RWPE1 (cell line): ENCODE measurements around the gene CCDC150.
"Not testable (repeated sequence)": the region's sequence is repeated elsewhere in the genome, so short reads cannot be mapped to it uniquely, and the experiment has no call there.

ENCODE experiments used
- CTCF ChIA-PET: fragments of 350-600 bp; sonication (Branson Sonifier 250); formaldehyde crosslinking; extraction: SDS; loops from one replicate; lab custom pipeline; 2021; lab: Yijun Ruan, JAX
- POLR2A ChIA-PET: fragments of 400-600 bp; formaldehyde crosslinking; extraction: SDS; loops from one replicate; lab custom pipeline; 2020; ENCODE audit warnings: antibody characterized with exemption; ENCODE audit not compliant: low non-redundant PET; lab: Yijun Ruan, JAX
- DNase-seq: peaks from one replicate; pipeline ENCODE4 v3.0.0; 2012; ENCODE audit warnings: low spot score
- H3K27ac ChIP-seq: fragments of 450-650 bp; 2 replicates; pipeline ENCODE4 v1.5.1; 2017
- TF ChIP-seq, protein P1 (sequence below): fragments of 450-650 bp; conservative IDR thresholded peaks from 2 replicates; pipeline ENCODE4 v1.5.1; 2017; ENCODE audit warnings: low read depth, mild to moderate bottlenecking

The CCDC150 gene

GRCh38 chr2:196725882-196726281 lies 86.4 kb downstream of the CCDC150 start:
- ChIA-PET POLR2A (no interaction called here), CTCF (no interaction called here)
- DNase-seq, result no peak

GRCh38 chr2:196729418-196729817 lies 89.9 kb downstream of the CCDC150 start:
- ChIA-PET POLR2A (no interaction called here), CTCF (interaction anchor here (0.5 to 0.7 kb wide), 2 partner anchors 21 to 1057 kb away, joined by 3 read pairs; no protein-coding TSS in a partner anchor)
- no peak for DNase-seq
- TF ChIP-seq, protein P1, sequence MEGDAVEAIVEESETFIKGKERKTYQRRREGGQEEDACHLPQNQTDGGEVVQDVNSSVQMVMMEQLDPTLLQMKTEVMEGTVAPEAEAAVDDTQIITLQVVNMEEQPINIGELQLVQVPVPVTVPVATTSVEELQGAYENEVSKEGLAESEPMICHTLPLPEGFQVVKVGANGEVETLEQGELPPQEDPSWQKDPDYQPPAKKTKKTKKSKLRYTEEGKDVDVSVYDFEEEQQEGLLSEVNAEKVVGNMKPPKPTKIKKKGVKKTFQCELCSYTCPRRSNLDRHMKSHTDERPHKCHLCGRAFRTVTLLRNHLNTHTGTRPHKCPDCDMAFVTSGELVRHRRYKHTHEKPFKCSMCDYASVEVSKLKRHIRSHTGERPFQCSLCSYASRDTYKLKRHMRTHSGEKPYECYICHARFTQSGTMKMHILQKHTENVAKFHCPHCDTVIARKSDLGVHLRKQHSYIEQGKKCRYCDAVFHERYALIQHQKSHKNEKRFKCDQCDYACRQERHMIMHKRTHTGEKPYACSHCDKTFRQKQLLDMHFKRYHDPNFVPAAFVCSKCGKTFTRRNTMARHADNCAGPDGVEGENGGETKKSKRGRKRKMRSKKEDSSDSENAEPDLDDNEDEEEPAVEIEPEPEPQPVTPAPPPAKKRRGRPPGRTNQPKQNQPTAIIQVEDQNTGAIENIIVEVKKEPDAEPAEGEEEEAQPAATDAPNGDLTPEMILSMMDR, result no peak
- no peak overlapping the region for H3K27ac ChIP-seq

More at GRCh38 chr2:196725882-196726281, 86.4 kb downstream of the CCDC150 start:
- TF ChIP-seq, protein P1, result no peak
- H3K27ac ChIP-seq, result no peak overlapping the region

GRCh38 chr2:196736646-196737045 lies 97.1 kb downstream of the CCDC150 start:
- POLR2A ChIA-PET, DNase-seq, CTCF ChIA-PET, H3K27ac ChIP-seq: not testable (repeated sequence)

GRCh38 chr2:196737046-196737445 lies 97.5 kb downstream of the CCDC150 start:
- POLR2A ChIA-PET, result no interaction called here
- DNase-seq, result no peak
- CTCF ChIA-PET, result no interaction called here
- TF ChIP-seq, protein P1, result no peak
- H3K27ac ChIP-seq, result no peak overlapping the region

DNA sequence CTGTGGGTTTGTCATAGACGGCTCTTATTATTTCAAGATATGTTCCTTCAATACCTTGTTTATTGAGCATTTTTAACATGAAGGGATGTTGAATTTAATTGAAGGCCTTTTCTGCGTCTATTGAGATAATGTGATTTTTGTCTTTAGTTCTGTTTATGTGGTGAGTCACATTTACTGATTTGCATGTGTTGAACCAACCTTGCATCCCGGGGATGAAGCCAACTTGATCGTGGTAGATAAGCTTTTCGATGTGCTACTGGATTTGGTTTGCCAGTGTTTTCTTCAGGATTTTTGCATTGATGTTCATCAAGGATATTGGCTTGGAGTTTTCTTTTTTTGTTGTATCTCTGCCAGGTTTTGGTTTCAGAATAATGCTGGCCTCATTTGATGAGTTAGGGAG lies 99.5 kb downstream of the CCDC150 start:
- ChIA-PET CTCF (interaction anchor here (0.6 to 0.7 kb wide), 2 partner anchors 51 to 224 kb away, joined by 3 read pairs; no protein-coding TSS in a partner anchor), POLR2A (no interaction called here)
- no peak for DNase-seq
- TF ChIP-seq, protein P1, result no peak
- H3K27ac ChIP-seq, result no peak overlapping the region

DNA sequence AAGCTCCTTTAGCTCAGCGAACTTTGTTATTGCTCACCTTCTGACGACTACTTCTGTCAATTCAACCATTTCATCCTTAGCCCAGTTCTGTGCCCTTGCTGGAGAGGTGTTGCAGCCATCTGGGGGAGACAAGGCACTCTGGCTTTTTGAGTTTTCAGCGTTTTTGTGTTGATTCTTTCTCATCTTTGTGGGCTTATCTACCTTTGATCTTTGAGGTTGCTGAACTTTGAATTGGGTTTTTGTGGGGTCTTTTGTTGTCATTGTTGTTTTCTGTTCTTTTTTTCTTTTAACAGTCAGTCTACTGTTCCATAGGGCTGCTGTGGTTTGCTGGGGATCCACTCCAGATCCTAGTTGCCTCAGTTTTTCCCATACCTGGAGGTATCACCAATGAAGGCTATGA lies 102.7 kb downstream of the CCDC150 start:
- TF ChIP-seq, protein P1, result no peak
- CTCF ChIA-PET, result interaction anchor here (0.9 to 2.6 kb wide), 2 partner anchors 9 to 11 kb away, joined by 3 to 9 read pairs; no protein-coding TSS in a partner anchor

DNA sequence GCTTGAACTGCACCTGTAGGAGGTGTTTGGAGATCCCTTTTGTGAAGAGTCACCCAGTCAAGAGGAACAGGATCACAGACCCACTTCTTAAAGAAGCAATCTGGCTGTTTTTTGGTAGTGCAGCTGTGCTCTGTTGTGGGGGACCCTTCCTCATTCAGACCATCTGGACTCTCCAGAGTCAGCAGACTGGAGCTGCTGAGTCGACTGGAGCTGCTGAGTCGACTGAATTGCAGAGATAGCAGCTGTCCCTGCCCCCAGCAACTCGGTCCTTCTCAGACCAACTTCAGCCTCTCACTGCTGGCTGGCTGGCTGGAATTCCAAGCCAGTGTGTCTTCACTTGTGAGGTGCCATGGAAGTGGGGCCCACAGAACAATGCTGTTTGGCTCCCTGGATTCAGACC lies 103.2 kb downstream of the CCDC150 start:
- no peak for DNase-seq
- TF ChIP-seq, protein P1, result no peak
- POLR2A ChIA-PET, result no interaction called here
- no peak overlapping the region for H3K27ac ChIP-seq
- CTCF ChIA-PET, result interaction anchor here (0.5 to 2.6 kb wide), 3 partner anchors 8 to 13 kb away, joined by 3 to 9 read pairs (median 3); no protein-coding TSS in a partner anchor

More for the DNA sequence above, 102.7 kb downstream of the CCDC150 start:
- H3K27ac ChIP-seq, result no peak overlapping the region
- POLR2A ChIA-PET, result no interaction called here
- no peak for DNase-seq
